CD4-positive, alpha-beta T cell treated with Interferon gamma for 1 hour (primary cell): ENCODE results near the gene HDAC5.
"Not testable (repeated sequence)": the region's sequence is repeated elsewhere in the genome, so short reads cannot be mapped to it uniquely, and the experiment has no call there.

Experiments
- DNase-seq: peaks from one replicate; pipeline ENCODE4 v3.0.0-alpha.2; 2020

HDAC5 gene

DNA sequence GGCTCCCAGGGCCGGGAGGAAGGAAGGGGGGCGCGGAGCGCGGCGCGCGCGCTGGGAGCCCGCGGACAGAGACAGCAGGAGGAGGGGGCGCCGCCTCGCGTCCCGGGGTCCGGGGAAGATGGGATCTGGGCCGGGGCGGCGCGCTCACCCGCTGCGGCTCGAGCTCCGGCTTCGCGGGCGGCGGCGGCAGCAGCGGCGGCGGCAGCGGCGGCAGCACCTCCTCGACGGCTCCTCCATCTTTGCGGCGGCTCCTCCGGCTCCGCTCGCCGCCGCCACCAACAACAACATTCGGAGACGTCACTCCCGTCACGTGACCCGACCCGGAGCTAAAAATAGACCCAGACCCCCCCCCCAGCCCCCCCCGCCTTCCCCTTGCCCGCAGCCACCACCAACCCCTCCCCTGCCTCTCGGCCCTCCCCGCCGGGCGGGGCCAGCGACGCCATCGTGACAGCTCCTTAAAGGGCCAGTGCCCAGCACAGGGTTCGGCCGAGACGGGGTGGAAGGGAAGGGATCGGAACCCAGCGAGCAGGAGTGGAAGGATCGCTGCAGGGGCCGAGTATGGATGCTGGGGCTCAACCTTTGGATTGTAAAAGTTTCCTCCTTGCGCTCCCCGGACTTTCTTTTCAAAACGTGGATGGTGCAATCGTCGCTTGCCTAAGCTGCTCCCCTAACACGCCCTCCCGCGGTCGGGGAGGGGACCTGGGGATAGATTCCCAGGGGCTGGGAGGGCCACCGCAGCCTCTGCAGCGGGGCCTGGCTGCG is at the start of gene HDAC5:
HDAC5 (minus strand) TSS at position 286 of the 762 bp plus-strand sequence. CDS start 6,126 bp downstream, outside the sequence.
- peak; percentile 95 for DNase-seq

DNA sequence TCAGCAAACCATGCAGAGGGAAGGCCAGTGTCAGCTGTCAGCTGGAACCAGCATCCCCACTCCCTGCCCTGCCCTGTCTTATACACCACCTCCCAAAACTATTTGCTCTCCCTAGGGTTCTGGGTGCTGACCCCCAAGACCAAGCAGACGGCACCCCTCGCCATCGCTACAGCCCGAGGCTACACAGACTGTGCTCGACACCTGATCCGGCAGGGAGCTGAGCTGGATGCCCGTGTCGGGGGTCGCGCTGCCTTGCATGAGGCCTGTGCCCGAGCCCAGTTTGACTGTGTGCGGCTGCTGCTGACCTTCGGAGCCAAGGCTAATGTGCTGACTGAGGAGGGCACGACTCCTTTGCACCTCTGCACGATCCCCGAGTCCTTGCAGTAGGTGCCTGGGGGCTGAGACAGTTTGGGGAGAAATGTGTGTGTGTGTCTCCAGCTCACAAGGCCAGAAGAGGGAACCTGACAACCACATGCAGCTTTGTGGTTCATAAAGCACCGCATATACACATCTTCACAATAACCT is 48.6 kb upstream of the HDAC5 start:
- DNase-seq, result no peak

DNA sequence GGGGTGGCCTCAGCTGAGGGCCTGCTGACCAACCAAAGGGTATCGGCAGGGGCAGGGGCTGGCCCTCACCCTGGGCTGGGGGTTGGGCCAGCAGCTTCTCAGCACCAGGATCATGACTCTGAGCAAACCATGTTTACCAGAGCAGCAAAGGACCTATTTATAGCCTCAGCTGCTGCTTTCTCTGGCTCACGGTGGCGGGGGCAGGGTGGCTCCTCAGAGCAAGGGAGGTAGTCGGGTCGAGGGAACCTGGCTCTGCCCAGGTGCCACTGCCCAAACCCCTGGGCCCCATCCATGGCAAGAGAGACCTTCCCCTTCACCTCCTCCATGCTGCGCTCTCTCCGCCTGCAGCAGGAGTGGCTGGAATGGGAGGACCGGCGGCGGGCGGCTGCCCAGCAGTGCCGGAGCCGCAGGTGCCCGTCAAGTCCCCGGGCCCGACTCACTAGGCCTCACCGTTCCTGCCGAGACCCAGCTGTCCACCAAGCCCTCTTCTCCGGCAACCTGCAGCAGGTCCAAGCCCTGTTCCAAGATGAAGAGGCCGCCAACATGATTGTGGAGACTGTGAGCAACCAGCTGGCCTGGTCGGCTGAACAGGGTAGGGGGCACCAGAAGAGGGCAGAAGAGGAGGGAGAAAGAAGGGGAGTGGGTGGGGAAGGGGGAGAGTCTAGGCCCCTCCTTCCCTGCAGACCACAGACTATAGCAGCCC is 47.2 kb upstream of the HDAC5 start, which contains the start of gene ASB16:
ASB16 (plus strand) TSS at position 206 of the 703 bp plus-strand sequence; CDS start at position 292, 86 bp downstream.
- no peak for DNase-seq

- no peak for DNase-seq
These were observed 46.7 kb upstream of the HDAC5 start for GRCh38 chr17:44170135-44170498.

- no peak for DNase-seq
These were observed 43.9 kb upstream of the HDAC5 start for GRCh38 chr17:44167181-44167861.

- DNase-seq, result no peak
These were observed 41.0 kb upstream of the HDAC5 start for GRCh38 chr17:44164476-44164875.

- no peak for DNase-seq
These were observed 36.2 kb upstream of the HDAC5 start for GRCh38 chr17:44159519-44160210.

DNA sequence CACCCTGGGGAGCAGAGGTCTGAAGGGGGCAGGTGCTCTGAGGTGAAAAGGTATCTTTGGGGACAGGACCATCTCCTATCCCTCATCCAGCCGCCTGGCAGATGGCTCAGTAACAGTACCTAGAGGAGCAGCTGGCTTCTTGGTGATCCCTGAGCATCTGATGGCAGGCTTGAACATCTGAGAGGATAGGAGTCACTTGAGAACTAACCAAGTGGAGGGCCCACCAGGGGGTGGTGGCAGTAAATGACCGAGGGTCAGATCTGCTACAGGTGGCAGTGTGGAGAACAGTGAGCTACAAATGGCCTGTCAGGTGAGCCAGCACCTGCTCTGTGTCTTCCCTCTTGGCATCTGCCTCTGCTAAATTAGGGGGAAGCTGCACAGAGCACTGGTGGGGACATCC is 32.0 kb upstream of the HDAC5 start:
- no peak for DNase-seq

GRCh38 chr17:44152875-44153274 is 29.4 kb upstream of the HDAC5 start:
- DNase-seq, result no peak

GRCh38 chr17:44149750-44150329 is 26.4 kb upstream of the HDAC5 start:
- no peak for DNase-seq

DNA sequence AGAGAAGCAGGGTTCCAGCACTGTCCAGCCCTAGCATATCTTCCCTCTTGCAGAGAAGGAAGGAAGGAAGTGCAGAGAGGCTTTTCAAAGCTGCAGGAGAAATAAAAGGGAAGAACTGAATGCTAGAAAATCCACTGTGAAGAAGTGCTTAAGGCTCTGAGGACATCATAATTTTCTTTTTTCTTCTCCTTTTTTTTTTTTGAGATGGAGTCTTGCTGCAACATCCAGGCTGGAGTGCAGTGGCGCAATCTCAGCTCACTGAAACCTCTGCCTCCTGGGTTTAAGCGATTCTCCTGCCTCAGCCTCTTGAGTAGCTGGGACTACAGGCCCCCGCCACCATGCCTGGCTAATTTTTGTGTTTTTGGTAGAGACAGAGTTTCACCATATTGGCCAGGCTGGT is 25.6 kb upstream of the HDAC5 start:
- not testable (repeated sequence) for DNase-seq

DNA sequence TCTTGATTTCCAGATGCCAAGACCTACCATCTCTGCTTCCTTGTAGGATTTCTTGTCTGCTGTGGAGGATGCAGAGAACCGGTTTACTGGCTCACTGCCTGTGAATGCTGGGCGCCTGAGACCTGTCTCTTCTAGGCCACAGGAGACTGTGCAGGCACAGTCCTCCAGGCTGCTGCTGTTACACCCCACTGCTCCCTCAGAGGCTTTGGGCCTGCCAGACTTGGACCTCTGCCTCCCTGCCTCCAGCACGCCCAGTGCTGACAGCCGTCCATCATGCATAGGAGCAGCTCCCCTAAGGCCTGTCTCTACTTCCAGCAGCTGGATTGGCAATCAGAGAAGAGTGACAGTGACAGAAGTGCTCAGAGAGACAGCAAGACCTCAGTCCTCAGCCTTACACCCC is 24.4 kb upstream of the HDAC5 start:
- DNase-seq, result no peak

GRCh38 chr17:44146375-44147346 is 23.2 kb upstream of the HDAC5 start:
- DNase-seq, result no peak

DNA sequence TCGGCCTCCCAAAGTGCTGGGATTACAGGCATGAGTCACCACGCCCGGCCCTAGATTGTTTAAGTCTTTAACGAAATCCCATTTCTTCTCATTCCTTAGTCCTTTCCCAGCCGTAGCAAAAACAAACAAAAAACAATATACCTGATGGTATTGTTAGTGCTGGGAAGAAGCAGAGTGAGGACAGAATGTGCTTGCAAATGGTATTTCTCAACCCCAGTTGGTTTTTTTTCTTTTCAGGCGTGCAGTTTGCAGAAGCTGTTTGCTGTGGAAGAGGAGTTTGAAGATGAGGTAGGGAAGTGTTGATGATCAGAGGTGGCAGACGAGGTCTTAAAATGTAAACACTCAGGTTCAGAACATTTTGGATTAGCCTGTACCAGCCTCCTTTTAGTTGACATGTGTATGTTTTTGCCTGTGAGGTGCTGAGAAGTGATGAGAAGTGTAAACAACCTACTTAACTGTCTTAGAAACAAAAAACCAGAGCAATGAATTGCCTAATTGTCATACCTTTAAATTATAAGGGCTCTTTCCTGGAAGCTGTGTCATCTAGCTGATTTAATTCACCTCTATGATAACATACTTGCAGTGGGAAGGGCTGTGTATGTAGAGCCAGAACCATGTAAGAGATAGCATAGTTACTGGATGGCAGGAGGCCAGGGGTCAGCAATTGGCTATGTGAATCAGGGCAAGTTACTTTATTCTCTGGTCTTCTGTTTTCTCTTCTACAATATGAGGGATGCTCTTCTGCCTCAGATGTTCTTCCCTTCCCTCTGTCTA is 21.7 kb upstream of the HDAC5 start:
- DNase-seq, result no peak

DNA sequence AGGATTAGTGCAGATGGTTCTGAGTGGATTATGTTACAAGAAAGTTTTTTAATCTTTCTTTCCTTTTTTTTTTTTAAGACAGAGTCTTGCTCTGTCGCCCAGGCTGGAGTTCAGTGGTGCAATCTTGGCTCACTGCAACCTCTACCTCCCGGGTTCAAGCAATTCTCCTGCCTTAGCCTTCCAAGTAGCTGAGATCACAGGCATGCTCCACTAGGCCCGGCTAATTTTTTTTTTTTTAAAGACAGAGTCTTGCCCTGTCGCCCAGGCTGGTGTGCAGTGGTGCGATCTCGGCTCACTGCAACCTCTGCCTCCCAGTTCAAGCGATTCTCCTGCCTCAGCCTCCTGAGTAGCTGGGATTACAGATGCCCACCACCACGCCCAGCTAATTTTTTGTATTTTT is 20.5 kb upstream of the HDAC5 start:
- not testable (repeated sequence) for DNase-seq

DNA sequence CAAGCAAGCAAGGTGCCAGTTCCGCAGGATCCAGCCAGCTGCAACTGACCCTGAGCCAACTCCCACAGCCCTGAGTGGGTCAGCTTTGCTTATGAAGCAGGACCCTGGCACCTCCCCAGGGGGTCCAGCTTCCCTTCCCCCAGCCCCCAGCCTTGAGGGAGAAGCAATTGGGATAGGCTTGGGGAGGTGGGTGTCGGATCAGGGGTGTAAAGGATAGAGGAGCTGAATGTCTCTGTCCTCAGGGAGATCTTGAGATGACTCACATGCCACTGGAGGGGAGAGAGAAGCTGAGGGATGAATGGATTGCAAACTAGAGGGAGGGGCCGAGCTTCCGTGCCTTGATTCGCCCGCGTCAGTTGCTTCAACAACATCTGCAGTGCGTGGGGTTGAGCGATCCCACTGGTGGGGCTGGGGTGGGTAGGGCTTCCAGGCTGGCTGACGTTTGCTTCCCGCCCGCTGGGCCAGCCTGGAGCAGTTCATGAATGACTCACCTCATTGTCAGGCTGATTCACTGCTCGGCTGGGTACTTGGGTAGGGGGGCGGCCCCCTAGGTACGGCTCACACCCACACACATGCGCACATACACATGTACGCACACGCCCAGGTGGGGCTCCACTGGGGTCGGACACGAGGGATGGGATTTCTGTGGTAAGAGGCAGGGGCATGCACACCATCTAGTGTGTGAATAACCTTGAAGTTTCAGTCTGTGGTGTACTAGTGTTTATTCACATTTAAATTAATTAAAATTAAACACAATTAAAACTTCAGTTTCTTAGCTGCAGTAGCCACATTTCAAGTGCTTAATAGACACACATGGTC is 14.7 kb upstream of the HDAC5 start:
- DNase-seq, result peak; percentile 55

GRCh38 chr17:44134752-44135568 is 11.5 kb upstream of the HDAC5 start:
- DNase-seq, result no peak

DNA sequence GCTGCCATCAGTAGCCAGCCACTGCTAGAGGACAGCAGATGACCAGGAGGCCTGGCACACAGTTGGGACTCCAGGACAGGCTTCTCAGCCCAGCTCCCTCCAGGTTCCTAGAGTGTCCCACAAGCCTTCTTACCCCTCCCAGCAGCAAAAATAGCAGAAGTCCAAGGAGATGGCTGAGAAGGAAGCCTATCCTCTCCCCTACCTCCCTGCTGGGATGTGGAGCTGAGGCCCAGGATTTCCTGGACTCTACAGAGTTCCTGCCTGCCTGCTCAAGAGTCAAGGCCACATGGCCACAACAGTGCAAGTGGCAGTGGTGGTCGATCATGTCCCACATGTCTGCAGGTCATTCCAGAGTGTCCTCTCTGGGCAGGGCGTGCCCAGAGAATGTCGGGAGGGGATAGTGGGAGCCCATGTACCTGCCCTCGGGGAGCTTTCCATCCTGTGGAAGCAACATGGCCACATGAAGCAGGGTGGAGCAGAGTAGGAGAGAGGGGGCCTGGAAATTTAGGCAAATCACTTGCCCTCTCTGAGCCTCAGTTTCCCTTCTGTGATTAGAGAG is 10.6 kb upstream of the HDAC5 start:
- DNase-seq, result no peak
